PC-9 (cell line): Measurements from ENCODE around the gene ILF2.

Experiments used
- CTCF ChIP-seq: fragments of 200-600 bp; sonication (generic); conservative IDR thresholded peaks from 2 replicates; pipeline ENCODE4 v1.6.1; 2017; ENCODE audit warnings: mixed run types, antibody characterized with exemption, mild to moderate bottlenecking, moderate library complexity
- EZH2 ChIP-seq: fragments of 200-600 bp; sonication (generic); IDR thresholded peaks from 2 replicates; pipeline ENCODE4 v1.8.0; 2017; ENCODE audit warnings: antibody characterized with exemption, low read depth

- TF ChIP-seq CTCF (no peak), EZH2 (no peak)
Observed at GRCh38 chr1:153616917-153617311, 53.9 kb downstream of the ILF2 start.
